Choroid plexus epithelial cell (primary cell): ENCODE measurements around the gene SET.
"Not testable (repeated sequence)": the region's sequence is repeated elsewhere in the genome, so short reads cannot be mapped to it uniquely, and the experiment has no call there.

Experiments used
- DNase-seq: peaks from one replicate; pipeline ENCODE4 v3.0.0-alpha.2; 2010; ENCODE audit warnings: low read depth
- H3K4me3 ChIP-seq: 2 replicates; pipeline ENCODE4 v1.5.1; 2011; ENCODE audit warnings: low read depth, mild to moderate bottlenecking, control low read depth, low read length, moderate library complexity
- CTCF ChIP-seq: conservative IDR thresholded peaks from 2 replicates; pipeline ENCODE4 v1.5.1; 2011; ENCODE audit warnings: low read depth, mild to moderate bottlenecking, control low read depth, inconsistent platforms, low read length, moderate library complexity

The SET gene

GRCh38 chr9:128688501-128689292, at the start of gene SET:
Gene SET, plus strand, starts transcription at chr9:128689222. Its CDS starts 361 bp downstream, at chr9:128689583.
- H3K4me3 ChIP-seq, result peak within 1 kb of the TSS; percentile 80
- no peak for TF ChIP-seq CTCF
- DNase-seq, result peak; percentile 92

- TF ChIP-seq CTCF, result no peak
- H3K4me3 ChIP-seq, result no peak overlapping the region
Observed at GRCh38 chr9:128640603-128641002, 48.4 kb upstream of the SET start.

GRCh38 chr9:128642675-128643245, 46.3 kb upstream of the SET start:
- TF ChIP-seq CTCF, result no peak
- no peak overlapping the region for H3K4me3 ChIP-seq
- DNase-seq, result no peak

More at GRCh38 chr9:128640603-128641002, 48.4 kb upstream of the SET start:
- DNase-seq, result no peak

DNA sequence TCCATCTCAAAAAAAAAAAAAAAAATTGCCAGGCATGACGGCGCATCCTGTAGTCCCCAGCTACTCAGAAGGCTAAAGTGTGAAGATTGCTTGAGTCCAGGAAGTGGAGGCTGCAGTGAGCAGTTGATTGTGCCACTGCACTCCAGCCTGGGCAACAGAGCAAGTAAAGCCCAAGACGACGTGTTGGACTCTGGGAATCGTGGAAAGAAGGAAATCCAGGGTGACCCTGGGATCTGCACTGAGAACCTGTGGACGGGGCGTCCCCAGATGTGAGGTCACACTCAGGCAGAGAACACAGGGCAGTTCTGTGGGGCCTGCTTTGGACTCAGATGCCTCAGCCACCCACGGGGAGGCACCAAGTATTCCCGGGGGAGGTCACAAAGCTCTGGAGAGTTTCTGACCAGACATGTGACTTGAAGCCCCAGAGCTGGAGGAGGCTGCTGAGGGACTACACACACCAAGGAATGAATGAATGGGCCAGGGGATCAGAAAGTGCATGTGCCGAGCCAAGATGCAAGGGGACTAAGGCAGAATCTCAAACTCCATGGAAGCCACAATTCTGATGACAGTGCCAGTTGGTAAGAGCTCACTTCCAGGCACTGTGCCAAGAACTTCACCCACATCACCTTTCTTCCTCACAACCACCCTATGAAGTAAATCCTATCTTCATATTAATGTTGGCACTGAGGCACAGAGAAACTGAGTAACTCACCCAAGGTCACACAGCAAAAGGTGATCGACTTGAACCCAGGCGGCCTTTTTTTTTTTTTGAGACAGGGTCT, 45.3 kb upstream of the SET start:
- TF ChIP-seq CTCF, result no peak
- H3K4me3 ChIP-seq, result no peak overlapping the region
- DNase-seq, result no peak

GRCh38 chr9:128648206-128648605, 40.8 kb upstream of the SET start:
- TF ChIP-seq CTCF, result peak; percentile 59
- DNase-seq, result peak; percentile 65
- not testable (repeated sequence) for H3K4me3 ChIP-seq

DNA sequence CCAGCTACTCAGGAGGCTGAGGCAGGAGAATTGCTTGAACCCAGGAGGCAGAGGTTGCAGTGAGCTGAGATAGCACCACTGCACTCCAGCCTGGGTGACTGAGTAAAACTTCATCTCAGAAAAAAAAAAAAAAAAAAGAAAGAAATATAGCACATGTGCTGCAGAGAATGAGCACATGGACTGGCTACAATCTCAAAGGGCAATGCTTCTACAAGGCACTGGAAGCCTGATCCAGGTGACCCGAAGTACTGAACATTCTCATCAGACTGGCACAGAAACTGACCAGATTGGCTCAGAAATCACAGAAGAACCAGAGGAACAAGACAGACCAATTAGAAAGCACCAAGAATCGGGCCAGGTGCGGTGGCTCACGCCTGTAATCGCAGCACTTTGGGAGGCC, 37.2 kb upstream of the SET start:
- TF ChIP-seq CTCF, result no peak
- no peak for DNase-seq
- H3K4me3 ChIP-seq, result no peak overlapping the region
